ENCODE results near the gene PDC. TPM values are rescaled to one million over a fixed set of nuclear protein-coding genes. Genes with fewer than 3 reads are reported as not detected.
"Not testable (repeated sequence)": the region's sequence is repeated elsewhere in the genome, so short reads cannot be mapped to it uniquely, and the experiment has no call there.

The PDC gene
- total RNA-seq, 1 experiment from 2014 or later: not detected

GRCh38 chr1:186426118-186426517 is 34.8 kb downstream of the PDC start:
- Histone ChIP-seq H3K36me3 (peaks cover 3% of the 10 kb centered on the region; the same call in 1 of the 2 replicates), H3K4me3 (no peak overlapping the region), H3K9me3 (no peaks in the 10 kb centered on the region), H3K27me3 (no peaks in the 10 kb centered on the region)
- no peak for DNase-seq

- no peak overlapping the region for H3K4me3 ChIP-seq
- no peak for DNase-seq
- peaks cover 18% of the 10 kb centered on the region for H3K36me3 ChIP-seq
- no peaks in the 10 kb centered on the region for H3K9me3 ChIP-seq
- no peaks in the 10 kb centered on the region for H3K27me3 ChIP-seq
Observed at GRCh38 chr1:186424539-186424938, 36.4 kb downstream of the PDC start.

DNA sequence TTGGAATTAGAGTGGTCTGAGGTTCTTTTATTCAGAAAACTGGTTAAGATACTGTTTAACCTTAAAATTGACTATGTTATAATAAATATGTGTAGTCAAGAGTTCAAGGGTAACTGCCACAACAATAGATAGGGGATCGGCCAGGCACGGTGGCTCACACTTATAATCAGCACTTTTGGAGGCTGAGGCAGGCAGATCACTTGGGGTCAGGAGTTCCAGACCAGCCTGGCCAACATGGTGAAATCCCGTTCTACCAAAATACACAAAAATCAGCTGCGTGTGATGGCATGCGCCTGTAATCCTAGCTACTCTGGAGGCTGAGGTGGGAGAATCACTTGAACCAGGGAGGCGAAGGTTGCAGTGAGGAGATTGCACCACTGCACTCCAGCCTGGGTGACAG is 39.5 kb downstream of the PDC start:
- no peaks in the 10 kb centered on the region for H3K27me3 ChIP-seq
- no peak overlapping the region for H3K4me3 ChIP-seq
- no peak for DNase-seq
- H3K9me3 ChIP-seq: no peaks in the 10 kb centered on the region
- H3K36me3 ChIP-seq: peaks cover 33% of the 10 kb centered on the region

DNA sequence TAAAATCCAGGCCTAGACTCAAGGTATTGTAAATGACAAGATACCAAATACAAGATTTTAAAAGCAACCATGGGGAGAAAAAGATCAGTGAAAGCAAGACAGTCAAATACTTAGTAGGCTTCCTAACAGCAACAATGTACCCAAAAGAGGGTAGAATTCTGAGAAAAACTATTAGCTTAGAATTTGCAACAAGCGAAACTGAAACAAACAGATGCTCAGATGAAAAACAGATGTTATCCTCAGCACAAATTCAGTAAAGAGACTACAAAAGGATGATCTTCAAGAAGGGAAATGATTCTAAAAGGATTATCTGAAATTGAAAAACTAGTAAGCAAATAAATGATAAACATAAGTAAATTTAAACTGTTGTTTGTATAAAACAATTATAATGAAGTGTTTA is 40.0 kb downstream of the PDC start:
- peaks cover 33% of the 10 kb centered on the region for H3K36me3 ChIP-seq
- no peak overlapping the region for H3K4me3 ChIP-seq
- no peaks in the 10 kb centered on the region for H3K9me3 ChIP-seq
- H3K27me3 ChIP-seq: no peaks in the 10 kb centered on the region
- DNase-seq: no peak

- H3K4me3 ChIP-seq: no peak overlapping the region
- no peaks in the 10 kb centered on the region for H3K27me3 ChIP-seq
- peaks cover 38% of the 10 kb centered on the region for H3K36me3 ChIP-seq
- H3K9me3 ChIP-seq: no peaks in the 10 kb centered on the region
- no peak for DNase-seq
Observed at GRCh38 chr1:186420311-186420710, 40.6 kb downstream of the PDC start.

DNA sequence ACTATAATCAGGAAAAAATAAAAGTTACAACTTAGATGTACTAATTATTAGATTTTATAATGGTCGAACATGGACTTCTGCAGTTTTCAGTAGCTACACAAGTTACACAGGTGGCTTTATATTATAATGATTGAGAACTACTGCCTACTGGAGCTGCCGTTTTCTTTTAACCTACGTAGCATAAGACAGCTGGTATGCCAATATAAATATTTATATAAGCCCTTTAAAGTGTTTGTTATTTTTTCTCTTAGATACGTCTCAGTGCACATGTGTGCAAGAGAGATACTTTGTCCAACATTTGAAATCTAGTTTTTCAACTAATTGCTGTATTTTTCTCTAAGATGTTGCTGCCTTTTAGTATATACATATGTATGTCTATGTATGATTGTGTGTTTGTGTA is 42.4 kb downstream of the PDC start:
- Histone ChIP-seq H3K27me3 (no peaks in the 10 kb centered on the region), H3K9me3 (no peaks in the 10 kb centered on the region), H3K36me3 (peaks cover 43% of the 10 kb centered on the region), H3K4me3 (no peak overlapping the region)
- DNase-seq: no peak

- H3K4me3 ChIP-seq: no peak overlapping the region
- peaks cover 36% of the 10 kb centered on the region for H3K36me3 ChIP-seq
- H3K27me3 ChIP-seq: no peaks in the 10 kb centered on the region
- DNase-seq: no peak
- H3K9me3 ChIP-seq: no peaks in the 10 kb centered on the region
Observed at GRCh38 chr1:186413319-186413718, 47.6 kb downstream of the PDC start.

- H3K27me3 ChIP-seq: no peaks in the 10 kb centered on the region
- no peaks in the 10 kb centered on the region for H3K9me3 ChIP-seq
- H3K4me3 ChIP-seq: no peak overlapping the region
- peaks cover 62% of the 10 kb centered on the region for H3K36me3 ChIP-seq
- DNase-seq: no peak
Observed at GRCh38 chr1:186409091-186409490, 51.8 kb downstream of the PDC start.

GRCh38 chr1:186404454-186405051 is 56.4 kb downstream of the PDC start:
- Histone ChIP-seq H3K27me3 (no peaks in the 10 kb centered on the region), H3K9me3 (no peaks in the 10 kb centered on the region), H3K4me3 (no peak overlapping the region), H3K36me3 (peaks cover 48% of the 10 kb centered on the region)
- no peak for DNase-seq

DNA sequence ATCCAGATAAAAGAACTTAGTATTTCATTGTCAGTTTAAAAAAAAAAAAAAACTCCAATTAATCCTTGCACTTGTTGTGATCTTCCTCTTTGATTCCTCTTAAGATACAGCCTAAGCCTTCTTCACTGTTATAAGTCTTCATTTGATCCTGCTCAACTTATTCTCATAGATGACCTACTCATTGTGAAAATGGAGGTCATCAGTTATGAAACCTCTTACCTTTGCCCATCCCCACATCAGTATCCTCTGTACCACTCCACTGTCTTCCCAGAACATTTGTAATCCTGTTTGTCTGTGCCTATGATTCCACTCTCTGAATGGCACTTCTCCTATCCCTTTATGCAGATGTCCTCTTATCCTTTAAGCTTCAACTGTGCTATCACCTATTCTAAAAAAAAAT is 57.3 kb downstream of the PDC start:
- Histone ChIP-seq H3K27me3 (no peaks in the 10 kb centered on the region), H3K9me3 (no peaks in the 10 kb centered on the region), H3K4me3 (no peak overlapping the region), H3K36me3 (peaks cover 53% of the 10 kb centered on the region)
- DNase-seq: no peak

DNA sequence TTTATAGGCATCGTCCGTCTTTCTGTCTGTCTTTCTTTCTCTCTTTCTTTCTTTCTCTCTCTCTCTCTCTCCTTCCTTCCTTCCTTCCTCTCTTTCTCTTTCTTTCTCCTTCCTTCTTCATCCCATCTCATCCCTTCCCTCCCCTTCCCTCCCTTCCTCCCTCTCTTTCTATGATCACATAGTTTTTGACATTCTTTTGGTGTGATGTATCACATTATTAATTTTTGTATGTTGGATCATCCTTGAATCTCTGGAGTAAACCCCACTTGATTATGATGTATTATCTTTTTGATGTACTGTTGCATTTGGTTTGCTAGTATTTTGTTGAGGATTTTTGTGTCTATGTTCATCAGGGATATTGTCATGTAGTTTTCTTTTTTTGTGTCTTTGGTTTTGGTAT is 59.5 kb downstream of the PDC start:
- peaks cover 54% of the 10 kb centered on the region for H3K36me3 ChIP-seq
- not testable (repeated sequence) for H3K9me3 ChIP-seq, DNase-seq, H3K4me3 ChIP-seq, H3K27me3 ChIP-seq

Other genes with a start within 250 kb of the PDC start
- gene PRG4, start 164.8 kb downstream of the PDC start, total RNA-seq (2014; rRNA removed; shearing (Covaris generic); ENCODE audit: low replicate concordance): not detected in 2 replicates
- gene TPR, start 85.9 kb downstream of the PDC start, total RNA-seq (2014; rRNA removed; shearing (Covaris generic); ENCODE audit: low replicate concordance): 23.2 and 40.3 TPM in 2 replicates
- 12.7 and 15.0 TPM in 2 replicates for gene ODR4, start 85.3 kb downstream of the PDC start, total RNA-seq (2014; rRNA removed; shearing (Covaris generic); ENCODE audit: low replicate concordance)
- 0.69 and 1.1 TPM in 2 replicates for gene PTGS2, start 219.3 kb upstream of the PDC start, total RNA-seq (2014; rRNA removed; shearing (Covaris generic); ENCODE audit: low replicate concordance)